SK-N-SH (cell line): Measurements from ENCODE around the gene STUB1. TPM values are rescaled to one million over a fixed set of nuclear protein-coding genes. Genes with fewer than 3 reads are reported as not detected.

Source experiments
- CTCF ChIP-seq: fragments of 200-600 bp; sonication (generic); IDR thresholded peaks from 2 replicates; pipeline ENCODE4 v1.6.1; 2017; ENCODE audit warnings: antibody characterized with exemption, mild to moderate bottlenecking, moderate library complexity
- EP300 ChIP-seq, 2 experiments: IDR thresholded peaks; 2 replicates each; pipeline versions ENCODE4 v1.4.0 to v1.6.1; 2012; ENCODE audit warnings: borderline replicate concordance in 1 of 2, low read depth in 1 of 2, low read length in 1 of 2
- EZH2phosphoT487 ChIP-seq: fragments of 200-600 bp; sonication (generic); IDR thresholded peaks from 2 replicates; pipeline ENCODE4 v1.6.1; 2017; ENCODE audit warnings: low read depth, mixed run types, mild to moderate bottlenecking, antibody characterized with exemption, moderate library complexity, borderline replicate concordance
- FOXM1 ChIP-seq: IDR thresholded peaks from 2 replicates; pipeline ENCODE4 v1.4.0; 2012; ENCODE audit warnings: low read depth, mild to moderate bottlenecking
- GATA2 ChIP-seq: sonication (generic); formaldehyde crosslinking; IDR thresholded peaks from 2 replicates; pipeline ENCODE4 v1.5.0; 2020; ENCODE audit warnings: mild to moderate bottlenecking, missing genetic modification reagents
- IRF3 ChIP-seq: fragments of 150-350 bp; IDR thresholded peaks from 2 replicates; pipeline ENCODE4 v1.6.1; 2016; ENCODE audit warnings: mild to moderate bottlenecking, low read depth, low read length
- MAX ChIP-seq: IDR thresholded peaks from 2 replicates; pipeline ENCODE4 v1.4.0; 2012; ENCODE audit warnings: low read depth
- MEF2A ChIP-seq: IDR thresholded peaks from 2 replicates; pipeline ENCODE4 v1.4.0; 2012; ENCODE audit warnings: low read depth, borderline replicate concordance
- MXI1 ChIP-seq: IDR thresholded peaks from 2 replicates; pipeline ENCODE4 v1.6.1; 2012; ENCODE audit warnings: mild to moderate bottlenecking, low read depth, low read length, improper control_type of control experiment
- NFIC ChIP-seq: IDR thresholded peaks from 2 replicates; pipeline ENCODE4 v1.4.0; 2012; ENCODE audit warnings: borderline replicate concordance
- NRF1 ChIP-seq: IDR thresholded peaks from 2 replicates; pipeline ENCODE4 v1.6.1; 2012; ENCODE audit warnings: low read depth, mild to moderate bottlenecking, low read length
- PBX3 ChIP-seq: IDR thresholded peaks from 2 replicates; pipeline ENCODE4; 2012
- POLR2AphosphoS5 ChIP-seq: IDR thresholded peaks from 2 replicates; pipeline ENCODE4 v1.6.1; 2012; ENCODE audit warnings: low read depth, low read length
- REST ChIP-seq: IDR thresholded peaks from 2 replicates; pipeline ENCODE4 v1.6.1; 2012; ENCODE audit warnings: mild to moderate bottlenecking, low read depth, low read length, moderate library complexity
- SMC3 ChIP-seq: IDR thresholded peaks from 2 replicates; pipeline ENCODE4 v1.6.1; 2012; ENCODE audit warnings: low read depth, low read length, improper control_type of control experiment
- TCF12 ChIP-seq: IDR thresholded peaks from 2 replicates; pipeline ENCODE4 v1.4.0; 2012
- USF1 ChIP-seq: IDR thresholded peaks from 2 replicates; pipeline ENCODE4 v1.4.0; 2012; ENCODE audit warnings: low read depth, borderline replicate concordance
- YY1 ChIP-seq: IDR thresholded peaks from 2 replicates; pipeline ENCODE4 v1.4.0; 2012; ENCODE audit warnings: low read depth, mild to moderate bottlenecking
- polyA plus RNA-seq, 3 experiments: library from polyadenylated mRNA; depleted of rRNA; stranded (reverse); fragments of >200 nt; gene quantifications; 2 replicates each; pipeline ENCODE4 v1.2.3, GENCODE V29; 2012

Gene STUB1
- polyA plus RNA-seq, 1 of the 3 experiments (the other 2 are of a cell fraction): 323 TPM

GRCh38 chr16:728131-728889, 48.1 kb downstream of the STUB1 start (continued):
- TF ChIP-seq CTCF: no peak
- peak; percentile 95 for TF ChIP-seq MAX
- TF ChIP-seq MEF2A: no peak
- peak; percentile 58; the same call in 1 of the 2 replicates for TF ChIP-seq POLR2AphosphoS5
- TF ChIP-seq TCF12: no peak
- no peak for TF ChIP-seq YY1
- 0 out of 2 replicates have a peak, but pooled peaks have one; percentile 5 for TF ChIP-seq USF1
- TF ChIP-seq NFIC: no peak
- TF ChIP-seq IRF3: no peak
- TF ChIP-seq EZH2phosphoT487: no peak
- TF ChIP-seq FOXM1: no peak
- no peak for TF ChIP-seq GATA2
- no peak for TF ChIP-seq REST
- no peak for TF ChIP-seq EP300 (IDR thresholded peaks at IDR 0.05; ENCODE audit: borderline replicate concordance in 1 of 2, low read depth in 1 of 2, low read length in 1 of 2)
- no peak for TF ChIP-seq SMC3
- no peak for TF ChIP-seq NRF1
- peak; percentile 96 for TF ChIP-seq MXI1
- peak; percentile 9; the same call in 1 of the 2 replicates for TF ChIP-seq PBX3
- TF ChIP-seq, all 33 proteins: peak for 9
